ENCODE data around the gene PPM1E. TPM values are rescaled to one million over a fixed set of nuclear protein-coding genes. Genes with fewer than 3 reads are reported as not detected.

The PPM1E gene
- total and polyA plus RNA-seq, 5 experiments from 2014 or later, result 0.05 TPM; not detected in 4

DNA sequence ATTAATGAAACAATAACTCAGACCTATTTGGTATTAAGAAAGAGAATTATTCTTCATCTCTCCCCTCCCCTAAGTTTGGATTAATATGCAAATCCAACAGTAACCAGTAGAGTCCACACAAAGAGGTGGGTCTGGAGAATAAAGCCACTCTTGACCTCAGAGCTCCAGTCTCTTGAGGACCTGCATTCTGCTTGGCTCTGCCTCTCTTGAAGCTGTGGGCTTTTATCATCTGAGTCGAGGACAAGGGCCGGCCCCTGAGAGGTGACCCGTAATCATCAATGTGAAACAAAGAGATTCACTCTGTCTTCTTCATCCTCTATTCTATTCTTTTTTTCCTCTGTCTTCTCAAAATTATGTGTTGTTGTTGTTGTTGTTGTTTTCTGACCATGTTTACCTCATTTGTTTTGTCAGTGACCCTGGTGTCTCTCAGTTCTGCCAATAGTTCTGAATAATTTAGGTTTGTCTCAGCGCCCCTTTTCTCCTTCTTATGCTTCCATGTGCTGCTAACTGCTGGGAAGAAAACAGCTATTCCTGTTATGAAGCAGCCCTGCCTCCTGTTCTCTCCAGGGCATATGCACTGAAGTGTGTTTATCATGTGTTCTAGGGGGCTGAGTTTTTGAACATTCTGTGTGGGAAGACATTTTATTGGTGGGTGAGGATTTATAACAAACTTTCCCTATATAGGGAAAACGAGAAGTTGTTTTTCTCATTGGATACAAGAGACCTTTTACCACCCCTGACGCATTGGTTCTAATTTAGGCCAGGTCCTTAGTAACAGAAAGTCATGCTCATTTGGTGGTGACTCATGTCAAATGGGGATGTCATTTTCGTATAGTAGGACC is 215.2 kb downstream of the PPM1E start:
- H3K36me3 Mint-ChIP-seq, result peaks cover 0 to 2% (median 0%) of the 10 kb centered on the region in 3 donors
- peaks cover 5 to 10% (median 6%) of the 10 kb centered on the region in 4 donors for H3K4me1 Mint-ChIP-seq
- no peaks in the 10 kb centered on the region for H3K27me3 Mint-ChIP-seq
- no peaks in the 10 kb centered on the region for H3K9me3 Mint-ChIP-seq
- no peak overlapping the region for H3K4me3 Mint-ChIP-seq
- no peak for ATAC-seq
- peak overlapping the region in 1 of 10 donors; percentile 42 for H3K27ac Mint-ChIP-seq
- no peak for DNase-seq
- POLR2A ChIA-PET, result no interaction called here

DNA sequence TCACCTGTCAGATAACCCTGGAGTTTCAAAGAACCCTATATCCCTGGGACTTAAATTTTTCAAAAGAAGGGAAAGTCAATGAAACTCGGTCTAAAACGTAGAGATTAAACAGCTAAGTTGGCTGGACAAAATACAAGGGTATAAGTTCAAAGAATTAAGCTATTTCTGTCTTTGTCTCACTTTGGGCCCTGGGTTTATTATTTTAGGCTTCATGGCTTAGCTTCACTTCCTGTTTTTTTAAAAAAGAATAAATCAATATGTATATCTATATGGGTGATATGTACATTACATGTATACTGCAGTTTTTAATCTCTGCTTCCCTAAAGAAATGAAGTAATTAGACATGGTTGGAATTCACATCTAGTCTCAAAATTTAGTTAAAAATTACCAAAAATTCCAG is 218.7 kb downstream of the PPM1E start:
- Mint-ChIP-seq H3K36me3 (no peaks in the 10 kb centered on the region), H3K9me3 (no peaks in the 10 kb centered on the region), H3K4me1 (peaks cover 0 to under 1% (median 0%) of the 10 kb centered on the region in 4 donors), H3K27me3 (no peaks in the 10 kb centered on the region), H3K27ac (no peak overlapping the region), H3K4me3 (no peak overlapping the region)
- no peak for ATAC-seq
- POLR2A ChIA-PET, result no interaction called here
- DNase-seq, result no peak

DNA sequence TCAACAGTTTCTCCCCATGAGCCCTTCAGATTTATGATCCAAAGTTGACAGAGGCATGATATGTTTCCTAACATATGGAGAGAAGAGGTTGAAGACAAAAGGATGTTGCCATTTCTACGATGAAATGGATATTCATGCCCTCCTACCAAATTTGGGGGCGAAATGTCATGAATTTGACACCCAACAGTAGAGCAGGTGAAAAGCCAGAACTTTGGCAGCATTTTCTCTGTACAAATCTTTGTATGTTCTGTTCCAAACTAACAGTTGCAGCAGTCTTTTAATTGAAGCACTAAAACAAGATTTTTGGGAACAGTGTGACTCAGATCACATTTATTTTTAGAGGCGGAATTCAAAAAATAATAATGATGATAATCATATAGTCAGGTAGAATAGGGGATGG is 220.9 kb downstream of the PPM1E start:
- POLR2A ChIA-PET, result no interaction called here
- no peaks in the 10 kb centered on the region for H3K27me3 Mint-ChIP-seq
- H3K4me3 Mint-ChIP-seq, result no peak overlapping the region
- DNase-seq, result no peak
- no peaks in the 10 kb centered on the region for H3K36me3 Mint-ChIP-seq
- H3K4me1 Mint-ChIP-seq, result no peaks in the 10 kb centered on the region
- no peaks in the 10 kb centered on the region for H3K9me3 Mint-ChIP-seq
- no peak overlapping the region for H3K27ac Mint-ChIP-seq
- ATAC-seq, result no peak

DNA sequence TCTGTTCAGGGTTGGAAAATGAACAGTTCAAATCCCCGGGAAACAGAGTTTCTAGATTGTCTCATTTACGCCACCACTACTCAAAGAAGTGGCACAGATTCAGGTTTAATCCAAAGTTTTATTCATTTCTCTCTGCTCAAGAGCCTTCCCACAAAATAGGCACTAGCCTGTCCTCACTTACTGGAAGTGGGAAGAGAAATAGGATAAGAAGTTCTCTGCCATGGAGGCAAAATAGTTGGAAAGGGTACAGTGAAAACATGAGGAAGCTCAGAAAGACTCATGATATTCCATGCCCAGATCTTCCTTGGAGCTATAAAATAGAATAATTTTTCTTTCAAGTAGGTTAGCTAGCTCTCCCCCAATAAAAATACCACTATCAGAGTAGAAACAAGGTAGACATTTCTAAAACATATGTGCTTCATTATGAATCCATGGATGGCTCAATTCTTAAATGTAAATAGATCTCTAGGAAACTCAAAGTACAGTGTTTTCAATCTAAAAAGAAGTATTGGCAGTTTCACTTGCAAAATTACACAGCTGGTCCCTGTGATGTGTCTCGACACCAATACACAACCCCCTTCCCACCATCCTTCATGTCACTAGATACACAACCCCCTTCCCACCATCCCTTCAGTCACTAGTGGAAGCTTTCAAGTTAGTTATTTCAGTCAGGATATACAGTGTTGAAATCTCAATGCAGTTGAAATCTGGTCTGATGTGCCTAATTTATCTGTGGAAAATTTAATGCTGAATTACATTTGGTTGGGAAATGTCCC is 225.2 kb downstream of the PPM1E start:
- H3K27ac Mint-ChIP-seq, result no peak overlapping the region
- H3K4me1 Mint-ChIP-seq, result no peaks in the 10 kb centered on the region
- DNase-seq (no peak), ATAC-seq (no peak)
- H3K27me3 Mint-ChIP-seq, result no peaks in the 10 kb centered on the region
- POLR2A ChIA-PET, result no interaction called here
- H3K36me3 Mint-ChIP-seq, result no peaks in the 10 kb centered on the region
- H3K4me3 Mint-ChIP-seq, result no peak overlapping the region
- no peaks in the 10 kb centered on the region for H3K9me3 Mint-ChIP-seq

DNA sequence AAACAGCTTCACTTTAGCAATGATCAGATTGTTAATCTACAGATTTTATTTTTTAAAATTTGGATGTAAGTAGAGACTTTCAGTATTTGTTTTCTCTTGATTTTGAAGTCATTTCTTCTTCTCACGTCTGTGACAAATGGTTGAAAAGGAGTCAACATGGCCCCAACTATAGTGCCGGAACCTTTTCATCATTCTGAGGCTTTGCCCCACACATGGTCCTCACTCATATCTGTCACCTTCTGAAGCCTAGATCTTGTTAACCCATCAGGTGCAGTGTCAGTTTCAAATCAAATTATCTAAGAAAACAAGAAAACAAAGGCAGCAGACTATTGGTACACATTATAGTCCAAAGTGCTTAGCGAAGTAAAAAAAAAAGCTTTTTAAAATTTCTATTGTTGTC is 227.0 kb downstream of the PPM1E start:
- Mint-ChIP-seq H3K4me1 (no peaks in the 10 kb centered on the region), H3K9me3 (no peaks in the 10 kb centered on the region), H3K27ac (no peak overlapping the region), H3K4me3 (no peak overlapping the region), H3K27me3 (no peaks in the 10 kb centered on the region), H3K36me3 (peaks cover 0 to 5% (median 0%) of the 10 kb centered on the region in 3 donors)
- POLR2A ChIA-PET, result no interaction called here
- ATAC-seq (no peak), DNase-seq (no peak)

DNA sequence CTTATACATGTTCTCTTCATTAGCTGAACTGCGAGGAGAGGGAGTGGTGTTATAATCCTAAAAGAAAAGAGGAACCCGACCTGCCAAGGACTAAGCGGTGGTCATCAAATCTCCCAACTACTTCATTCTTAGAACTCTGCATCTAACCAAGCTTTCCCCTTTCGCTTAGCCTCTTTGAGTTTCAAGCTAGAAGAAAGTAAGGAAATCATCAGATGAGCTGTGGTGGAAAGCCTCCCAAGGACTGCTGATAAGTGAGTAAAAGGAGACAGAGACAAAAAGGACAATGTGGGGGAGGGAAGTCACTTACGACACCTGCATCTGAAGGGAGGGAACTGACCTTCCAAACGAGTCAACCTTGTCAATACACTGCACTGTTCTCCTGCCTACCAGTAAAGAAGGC is 229.7 kb downstream of the PPM1E start:
- Mint-ChIP-seq H3K27ac (no peak overlapping the region), H3K9me3 (no peaks in the 10 kb centered on the region)
- POLR2A ChIA-PET, result no interaction called here

DNA sequence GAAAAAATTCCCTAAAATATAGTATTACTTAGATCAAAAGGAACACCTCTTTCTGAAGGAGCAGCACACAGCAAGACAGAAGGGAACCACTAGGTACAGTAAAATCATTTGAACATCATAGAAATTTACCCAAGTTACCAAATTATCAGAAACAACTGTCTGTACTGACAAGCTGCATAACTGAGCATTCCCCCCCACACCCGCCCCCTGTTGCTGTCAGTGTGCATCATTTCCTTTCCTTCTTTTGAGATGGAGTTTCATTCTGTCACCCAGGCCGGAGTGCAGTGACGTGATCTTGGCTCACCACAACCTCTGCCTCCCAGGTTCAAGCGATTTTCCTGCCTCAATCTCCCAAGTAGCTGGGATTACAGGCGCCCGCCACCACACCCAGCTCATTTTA is 230.3 kb downstream of the PPM1E start:
- no peak overlapping the region for H3K27ac Mint-ChIP-seq
- H3K4me3 Mint-ChIP-seq, result no peak overlapping the region
- no peaks in the 10 kb centered on the region for H3K27me3 Mint-ChIP-seq
- no peak for ATAC-seq
- peaks cover 0 to 12% (median 0%) of the 10 kb centered on the region in 3 donors for H3K36me3 Mint-ChIP-seq
- DNase-seq, result no peak
- no peaks in the 10 kb centered on the region for H3K9me3 Mint-ChIP-seq
- POLR2A ChIA-PET, result no interaction called here
- no peaks in the 10 kb centered on the region for H3K4me1 Mint-ChIP-seq

More for the DNA sequence above, 229.7 kb downstream of the PPM1E start:
- Mint-ChIP-seq H3K36me3 (peaks cover 0 to 12% (median 0%) of the 10 kb centered on the region in 3 donors), H3K4me3 (no peak overlapping the region), H3K27me3 (no peaks in the 10 kb centered on the region), H3K4me1 (no peaks in the 10 kb centered on the region)
- no peak for DNase-seq
- ATAC-seq, result no peak

DNA sequence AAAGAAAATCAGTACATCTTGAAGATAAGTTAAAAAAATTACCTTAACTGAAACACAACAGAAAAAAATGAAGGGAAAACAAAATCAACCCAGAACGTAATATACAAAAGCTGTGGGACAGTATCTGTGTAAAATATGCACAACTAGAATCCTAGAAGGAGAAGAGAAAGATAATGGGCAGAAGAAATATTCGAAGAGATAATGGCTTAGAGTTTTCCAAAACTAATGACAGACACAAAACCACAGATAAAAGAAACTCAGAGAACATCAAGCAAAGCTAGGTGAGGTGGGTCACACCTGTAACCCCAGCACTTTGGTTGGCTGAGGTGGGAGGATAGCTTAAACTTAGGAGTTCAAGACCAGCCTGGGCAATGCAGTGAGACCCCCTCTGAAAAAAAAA is 234.0 kb downstream of the PPM1E start:
- ATAC-seq, result no peak
- Mint-ChIP-seq H3K36me3 (peaks cover 0 to 24% (median 2%) of the 10 kb centered on the region in 3 donors), H3K9me3 (no peaks in the 10 kb centered on the region), H3K4me3 (no peak overlapping the region), H3K27me3 (no peaks in the 10 kb centered on the region), H3K27ac (no peak overlapping the region), H3K4me1 (no peaks in the 10 kb centered on the region)
- POLR2A ChIA-PET, result interaction anchor here (0.5 kb wide), 1 partner anchor 27 kb away, joined by 3 read pairs; no protein-coding TSS in a partner anchor
- DNase-seq, result no peak

DNA sequence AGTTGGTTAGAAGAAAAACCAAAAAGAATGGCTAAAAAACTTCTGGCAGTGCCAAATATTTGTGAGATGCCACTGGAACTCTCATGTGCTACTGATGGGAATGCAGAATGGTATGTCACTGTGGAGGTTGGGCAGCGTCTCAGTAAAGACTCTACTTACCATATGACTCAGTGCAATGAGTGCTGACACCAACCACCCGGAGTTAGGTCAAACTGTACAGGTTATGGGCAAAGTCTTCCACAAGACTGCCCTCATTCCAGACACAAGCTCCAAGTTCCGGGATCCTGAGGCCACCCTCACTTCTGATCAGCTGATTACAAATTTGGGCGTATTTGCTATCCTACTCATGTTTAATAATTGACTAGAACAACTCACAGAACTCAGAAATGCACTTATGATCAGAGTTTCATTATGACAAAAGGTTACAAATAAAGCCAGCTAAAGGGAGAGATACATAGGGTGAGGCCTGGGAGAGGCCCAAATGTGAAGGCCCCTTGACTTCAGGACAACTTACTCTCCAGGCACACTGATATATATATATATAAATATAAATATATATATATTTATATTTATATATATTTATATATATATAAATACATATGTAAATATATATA is 236.2 kb downstream of the PPM1E start:
- Mint-ChIP-seq H3K27me3 (no peaks in the 10 kb centered on the region), H3K36me3 (peaks cover 0 to 26% (median 2%) of the 10 kb centered on the region in 3 donors), H3K4me1 (no peaks in the 10 kb centered on the region), H3K9me3 (no peaks in the 10 kb centered on the region), H3K4me3 (no peak overlapping the region), H3K27ac (no peak overlapping the region)
- DNase-seq (no peak), ATAC-seq (no peak)
- POLR2A ChIA-PET, result no interaction called here

DNA sequence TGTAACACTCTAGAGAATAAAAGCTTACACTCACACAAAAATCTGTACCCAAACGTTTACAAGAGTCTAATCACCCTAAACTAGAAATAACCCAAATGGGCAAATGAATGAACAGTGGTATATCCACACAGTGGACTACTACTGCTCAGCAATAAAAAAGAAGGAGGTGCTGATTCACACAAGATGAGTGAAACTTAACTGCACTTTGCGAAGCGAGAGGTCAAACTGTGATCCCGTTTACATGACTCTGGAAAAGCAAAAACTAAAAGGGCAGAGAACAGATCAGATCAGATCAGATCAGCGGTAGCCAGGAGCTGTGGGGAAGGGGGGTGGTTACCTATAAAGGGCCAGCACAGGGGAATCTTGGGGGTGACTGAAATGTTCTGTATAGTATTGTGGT is 237.7 kb downstream of the PPM1E start:
- Mint-ChIP-seq H3K4me3 (no peak overlapping the region), H3K4me1 (peaks cover 0 to 3% (median 0%) of the 10 kb centered on the region in 4 donors), H3K9me3 (no peaks in the 10 kb centered on the region), H3K36me3 (peaks cover 2 to 30% (median 4%) of the 10 kb centered on the region in 3 donors), H3K27me3 (no peaks in the 10 kb centered on the region), H3K27ac (peak overlapping the region in 1 of 10 donors; percentile 30)
- no peak for DNase-seq
- POLR2A ChIA-PET, result no interaction called here
- no peak for ATAC-seq

DNA sequence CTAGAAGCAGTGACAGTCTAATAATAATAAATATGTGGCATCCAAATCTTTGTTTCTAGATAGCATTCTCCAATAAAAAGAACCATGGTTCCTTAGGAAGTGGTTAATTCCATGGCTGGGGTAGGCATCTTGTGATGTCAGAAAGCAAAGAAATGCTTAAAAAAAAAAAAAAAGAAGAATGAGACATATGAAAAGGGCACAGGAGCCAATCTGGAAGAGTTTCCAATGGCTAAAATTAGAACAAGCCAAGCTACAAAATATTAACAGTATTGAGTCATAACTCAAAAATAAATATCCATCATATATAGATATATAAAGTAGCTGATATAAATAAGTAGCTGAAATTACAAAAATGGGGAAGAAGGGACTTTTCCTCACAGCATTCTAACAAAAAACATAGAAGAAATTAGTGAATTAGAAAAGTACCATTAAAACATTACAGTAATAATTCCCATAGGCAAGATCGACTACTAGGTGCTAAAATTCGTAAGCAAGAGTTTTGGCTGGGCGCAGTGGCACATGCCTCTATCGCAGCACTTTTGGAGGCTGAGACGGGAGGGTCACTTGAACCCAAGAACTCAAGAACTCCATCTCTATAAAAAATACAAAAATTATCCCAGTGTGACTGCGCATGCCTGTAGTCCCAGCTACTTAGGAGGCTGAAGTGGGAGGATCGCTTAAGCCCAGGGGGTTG is 239.7 kb downstream of the PPM1E start:
- DNase-seq (no peak), ATAC-seq (no peak)
- no peak overlapping the region for H3K27ac Mint-ChIP-seq
- peaks cover 0 to 8% (median 0%) of the 10 kb centered on the region in 4 donors for H3K4me1 Mint-ChIP-seq
- H3K9me3 Mint-ChIP-seq, result no peaks in the 10 kb centered on the region
- POLR2A ChIA-PET, result no interaction called here
- no peaks in the 10 kb centered on the region for H3K27me3 Mint-ChIP-seq
- H3K36me3 Mint-ChIP-seq, result peaks cover 2 to 43% (median 6%) of the 10 kb centered on the region in 3 donors
- no peak overlapping the region for H3K4me3 Mint-ChIP-seq

DNA sequence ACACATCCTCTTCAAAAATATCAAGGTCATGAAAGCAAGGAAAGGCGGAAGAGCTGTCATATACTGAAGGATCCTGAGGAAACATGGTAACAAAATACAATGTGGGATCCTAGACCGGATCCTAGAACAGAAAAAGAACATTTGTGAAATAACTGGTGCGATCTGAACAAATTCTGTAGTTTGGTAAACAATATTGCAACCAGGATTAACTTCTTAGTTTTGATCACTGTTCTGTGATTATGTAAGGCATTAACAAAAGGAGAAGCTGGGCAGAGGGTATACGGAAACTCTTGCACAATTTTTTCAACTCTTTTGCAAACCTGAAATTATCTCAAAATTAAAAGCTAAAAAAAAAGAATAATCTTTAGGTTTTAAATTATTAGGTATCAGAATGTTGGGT is 241.3 kb downstream of the PPM1E start:
- Mint-ChIP-seq H3K4me1 (peaks cover 2 to 23% (median 7%) of the 10 kb centered on the region in 4 donors), H3K27ac (peak overlapping the region in 3 of 10 donors; percentile 38 to 92 (median 47)), H3K4me3 (no peak overlapping the region), H3K9me3 (no peaks in the 10 kb centered on the region), H3K36me3 (peaks cover 2 to 47% (median 6%) of the 10 kb centered on the region in 3 donors), H3K27me3 (no peaks in the 10 kb centered on the region)
- DNase-seq (no peak), ATAC-seq (no peak)
- POLR2A ChIA-PET, result interaction anchor here (1.5 kb wide), 1 partner anchor 478 kb away, joined by 3 read pairs; no protein-coding TSS in a partner anchor
